HepG2 (cell line): ENCODE results near the gene NSMCE1. TPM values are rescaled to one million over a fixed set of nuclear protein-coding genes. Genes with fewer than 3 reads are reported as not detected.
A peak's percentile ranks its signal among the peaks of the same experiment; 100 is the strongest.

ENCODE experiments used
- ATAC-seq: fragments of 200-7000 bp; cut with Tn5 transposase; 3 replicates; pipeline ENCODE4 v1.9.1; 2020; ENCODE audit warnings: mild to moderate bottlenecking, moderate library complexity
- BruUV-seq: library from RNA; stranded (reverse); fragments of 400-500 nt; replicated peaks from 2 replicates; lab custom pipeline; 2021; lab: Mats Ljungman, UMichigan
- CTCF ChIA-PET: fragments of 300-600 bp; formaldehyde crosslinking; extraction: SDS; loops from one replicate; lab custom pipeline; 2021; ENCODE audit warnings: low total read pairs, inconsistent platforms, low intra/inter-chr PET ratio; lab: Yijun Ruan, JAX
- POLR2A ChIA-PET: fragments of 350-600 bp; sonication (Branson Sonifier 250); formaldehyde crosslinking; loops from one replicate; lab custom pipeline; 2020; ENCODE audit warnings: antibody characterized with exemption, inconsistent platforms; lab: Yijun Ruan, JAX
- DNase-seq: peaks from one replicate; pipeline ENCODE4 v3.0.0-alpha.2; 2015; ENCODE audit warnings: low spot score
- FAIRE-seq: peaks from 3 replicates; lab custom pipeline; 2011; peaks lifted over from hg19 to GRCh38; lab: Jason Lieb, UNC
- H2AFZ ChIP-seq: one replicate; pipeline ENCODE4 v1.6.1; 2011; ENCODE audit warnings: low read length, inconsistent platforms
- H3K27ac ChIP-seq: fragments of 300-600 bp; 3 replicates; pipeline ENCODE4 v1.8.0; 2011; ENCODE audit warnings: mixed run types, mild to moderate bottlenecking, mixed read lengths, low read length, inconsistent platforms; ENCODE audit not compliant: insufficient read depth; ENCODE audit errors: extremely low read length
- H3K27me3 ChIP-seq, 2 experiments: fragments of 200-600 bp in 1 of 2; 2 replicates in 1 of 2; 3 replicates in 1 of 2; pipeline versions ENCODE4 v1.6.0 to v1.8.0; 2011; ENCODE audit warnings: low read length in 2 of 2, mild to moderate bottlenecking in 2 of 2, moderate library complexity in 2 of 2, inconsistent platforms in 1 of 2; ENCODE audit not compliant: insufficient read depth in 2 of 2, control insufficient read depth in 1 of 2
- H3K36me3 ChIP-seq, 2 experiments: fragments of 200-600 bp in 1 of 2; replicated peaks in 1 of 2; 2 replicates in 1 of 2; 3 replicates in 1 of 2; pipeline versions ENCODE4 v1.5.1 to v1.8.0; 2011; ENCODE audit warnings: low read length in 2 of 2, inconsistent platforms in 1 of 2; ENCODE audit not compliant: insufficient read depth in 2 of 2, control insufficient read depth in 1 of 2
- H3K4me1 ChIP-seq: 2 replicates; pipeline ENCODE4 v1.5.1; 2012; ENCODE audit warnings: low read length, inconsistent platforms; ENCODE audit not compliant: insufficient read depth
- H3K4me2 ChIP-seq: 2 replicates; pipeline ENCODE4 v1.6.0; 2011; ENCODE audit warnings: low read depth, low read length, inconsistent platforms
- H3K4me3 ChIP-seq, 3 experiments: fragments of 200-600 bp in 1 of 3; sonication (generic), shearing (Covaris generic) in 1 of 3; replicated peaks in 1 of 3; 2 replicates each; pipeline ENCODE4 v1.5.1; 2011 to 2016; ENCODE audit warnings: low read length in 3 of 3, inconsistent platforms in 2 of 3, low read depth in 2 of 3, mild to moderate bottlenecking in 2 of 3, control low read depth in 1 of 3, mixed read lengths in 1 of 3; ENCODE audit not compliant: insufficient read depth in 1 of 3
- H3K79me2 ChIP-seq: one replicate; pipeline ENCODE4 v1.6.1; 2011; ENCODE audit warnings: low read length, inconsistent platforms; ENCODE audit not compliant: insufficient read depth
- H3K9ac ChIP-seq: 2 replicates; pipeline ENCODE4 v1.6.0; 2011; ENCODE audit warnings: mild to moderate bottlenecking, low read depth, low read length, inconsistent platforms; ENCODE audit not compliant: insufficient read depth
- H3K9me3 ChIP-seq: 2 replicates; pipeline ENCODE4 v1.5.1; 2012; ENCODE audit warnings: mild to moderate bottlenecking, low read length
- H4K20me1 ChIP-seq: 2 replicates; pipeline ENCODE4 v1.6.0; 2011; ENCODE audit warnings: inconsistent platforms, mild to moderate bottlenecking, low read length, moderate library complexity; ENCODE audit not compliant: insufficient read depth
- CCAR2 ChIP-seq: fragments of 200-400 bp; formaldehyde crosslinking; optimal IDR thresholded peaks from 2 replicates; pipeline ENCODE3; 2018; ENCODE audit warnings: low read depth, mild to moderate bottlenecking, low read length, moderate library complexity
- DR1 ChIP-seq: sonication (generic); formaldehyde crosslinking; IDR thresholded peaks from 2 replicates; pipeline ENCODE4 v1.8.0; 2021; ENCODE audit warnings: mild to moderate bottlenecking, missing genetic modification reagents, inconsistent platforms
- ELF1 ChIP-seq: sonication (generic); formaldehyde crosslinking; IDR thresholded peaks from 2 replicates; pipeline ENCODE4 v1.4.0; 2020; ENCODE audit warnings: missing genetic modification reagents
- FOSL1 ChIP-seq: sonication (generic); formaldehyde crosslinking; IDR thresholded peaks from 2 replicates; pipeline ENCODE4 v1.9.0; 2021; ENCODE audit warnings: missing genetic modification reagents, borderline replicate concordance
- HMG20B ChIP-seq: conservative IDR thresholded peaks from 2 replicates; pipeline ENCODE4 v1.6.1; 2016; ENCODE audit warnings: missing genetic modification reagents, missing compliant biosample characterization
- MEIS2 ChIP-seq: sonication (generic); formaldehyde crosslinking; IDR thresholded peaks from 2 replicates; pipeline ENCODE4 v1.9.0; 2021; ENCODE audit warnings: mild to moderate bottlenecking, missing genetic modification reagents
- MZF1 ChIP-seq: sonication (generic); formaldehyde crosslinking; IDR thresholded peaks from 2 replicates; pipeline ENCODE4 v1.8.1; 2023; ENCODE audit warnings: mild to moderate bottlenecking, missing genetic modification reagents, borderline replicate concordance
- NFKB2 ChIP-seq: sonication (generic); formaldehyde crosslinking; IDR thresholded peaks from 2 replicates; pipeline ENCODE4 v1.4.0; 2020; ENCODE audit warnings: missing genetic modification reagents, borderline replicate concordance
- PAF1 ChIP-seq: IDR thresholded peaks from 2 replicates; pipeline ENCODE4 v1.6.1; 2016; ENCODE audit warnings: missing genetic modification reagents, missing compliant biosample characterization
- RBM39 ChIP-seq: fragments of 200-400 bp; formaldehyde crosslinking; IDR thresholded peaks from one replicate; pipeline ENCODE4 v1.6.1; 2018; ENCODE audit warnings: antibody characterized with exemption, mild to moderate bottlenecking, low read depth, low read length; ENCODE audit not compliant: poor library complexity, severe bottlenecking
- SAP130 ChIP-seq: IDR thresholded peaks from 2 replicates; pipeline ENCODE4 v1.6.1; 2016; ENCODE audit warnings: low read depth
- SNRNP70 ChIP-seq: fragments of 200-400 bp; formaldehyde crosslinking; IDR thresholded peaks from 2 replicates; pipeline ENCODE4 v1.6.1; 2017; ENCODE audit warnings: mild to moderate bottlenecking, low read depth, low read length, moderate library complexity
- SRSF9 ChIP-seq: fragments of 200-400 bp; formaldehyde crosslinking; IDR thresholded peaks from 2 replicates; pipeline ENCODE4 v1.6.1; 2018; ENCODE audit warnings: borderline replicate concordance, mild to moderate bottlenecking, low read depth, low read length; ENCODE audit not compliant: insufficient read depth, poor library complexity, severe bottlenecking
- STAT5B ChIP-seq: sonication (generic); formaldehyde crosslinking; IDR thresholded peaks from 2 replicates; pipeline ENCODE4 v1.4.0; 2020; ENCODE audit warnings: missing genetic modification reagents
- ZFP37 ChIP-seq: sonication (generic); formaldehyde crosslinking; IDR thresholded peaks from 2 replicates; pipeline ENCODE4 v1.4.0; 2020; ENCODE audit warnings: missing genetic modification reagents, borderline replicate concordance
- ZKSCAN5 ChIP-seq: sonication (generic); formaldehyde crosslinking; IDR thresholded peaks from 2 replicates; pipeline ENCODE4 v1.5.1; 2020; ENCODE audit warnings: mild to moderate bottlenecking, missing genetic modification reagents
- ZNF367 ChIP-seq: sonication (generic); formaldehyde crosslinking; IDR thresholded peaks from 2 replicates; pipeline ENCODE4 v1.4.0; 2020; ENCODE audit warnings: missing genetic modification reagents, borderline replicate concordance
- ZNF550 ChIP-seq: sonication (generic); formaldehyde crosslinking; IDR thresholded peaks from 2 replicates; pipeline ENCODE4 v1.4.0; 2020; ENCODE audit warnings: mild to moderate bottlenecking, missing genetic modification reagents, borderline replicate concordance
- ZSCAN25 ChIP-seq: sonication (generic); formaldehyde crosslinking; IDR thresholded peaks from 2 replicates; pipeline ENCODE4 v1.8.0; 2022; ENCODE audit warnings: mild to moderate bottlenecking, missing genetic modification reagents
- WGBS: methylation state at CpG from one replicate; pipeline ENCODE4 v1.1.6; 2017; ENCODE audit warnings: low lambda C conversion rate; 5-methylcytosine and 5-hydroxymethylcytosine counted together
- in situ Hi-C: cut with HindIII; loops from 2 replicates; pipeline ENCODE4 v1.10.0; 2017; ENCODE audit warnings: low pct_unique_long_range_greater_than_20kb; ENCODE audit not compliant: extremely low pct_ligation_motif_present
- intact Hi-C: fragments of 100-400 bp; cut with micrococcal nuclease; formaldehyde crosslinking; loops from one replicate; pipeline ENCODE4 v1.10.0; 2022; ENCODE audit not compliant: unreplicated experiment
- polyA plus RNA-seq, 8 experiments: library from polyadenylated mRNA; depleted of rRNA in 3 of 8; stranded (reverse) in 7 of 8; unstranded in 1 of 8; fragments of >200 nt; fragmentation: Illumina TruSeq in 4 of 8; extraction: Trizol in 4 of 8; gene quantifications; 2 replicates each; pipeline versions ENCODE4 v1.2.1 to v1.2.3, GENCODE V29; 2011 to 2016; ENCODE audit warnings: low read depth in 4 of 8, missing spikeins in 1 of 8, mixed read lengths in 1 of 8; ENCODE audit not compliant: insufficient read depth in 1 of 8
- total RNA-seq, 5 experiments: library from RNA; depleted of rRNA; stranded (reverse); fragments of >200 nt; fragmentation: Illumina TruSeq; extraction: Trizol; gene quantifications; 2 replicates each; pipeline ENCODE4 v1.2.3, GENCODE V29; 2016; ENCODE audit warnings: low read depth in 1 of 5
- TF ChIP-seq, protein P1 (sequence below): sonication (generic); formaldehyde crosslinking; conservative IDR thresholded peaks from 2 replicates; pipeline ENCODE4 v1.8.0; 2022; ENCODE audit warnings: mild to moderate bottlenecking, moderate library complexity, missing genetic modification reagents
- TF ChIP-seq, protein P2 (sequence below): sonication (generic); formaldehyde crosslinking; IDR thresholded peaks from 2 replicates; pipeline ENCODE4 v1.5.0; 2020; ENCODE audit warnings: mild to moderate bottlenecking, missing genetic modification reagents, moderate library complexity
- TF ChIP-seq, protein P3 (sequence below): sonication (generic); formaldehyde crosslinking; IDR thresholded peaks from 2 replicates; pipeline ENCODE4 v1.5.0; 2020; ENCODE audit warnings: mild to moderate bottlenecking, missing genetic modification reagents

Gene NSMCE1
- total and polyA plus RNA-seq, 2 of the 13 experiments (the other 11 are each of a cell fraction or from before 2014, with no cell fraction given): 42.7 to 52.9 TPM

DNA sequence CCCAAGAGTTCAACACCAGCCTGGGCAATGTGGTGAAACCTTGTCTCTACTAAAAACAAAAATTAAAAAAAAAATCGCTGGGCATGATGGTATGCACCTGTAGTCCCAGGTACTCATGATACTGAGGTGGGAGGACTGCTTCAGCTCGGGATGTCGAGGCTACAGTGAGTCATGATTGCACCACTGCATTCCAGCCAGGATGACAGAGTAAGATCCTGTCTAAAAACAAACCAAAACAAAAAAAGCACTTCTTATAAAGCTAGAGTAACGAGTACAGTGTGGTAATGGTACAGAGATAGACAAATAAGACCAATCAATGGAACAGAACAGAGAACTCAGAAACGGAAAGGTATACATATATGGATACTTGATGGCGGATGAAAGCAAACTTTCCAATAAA lies 4.4 kb downstream of the NSMCE1 start:
- in situ Hi-C loops (no loop called here), intact Hi-C loops (loop anchor here (1.0 to 2.0 kb wide), 3 partner anchors 9 to 29 kb away; no protein-coding TSS in a partner anchor)
- POLR2A ChIA-PET: interaction anchor here (0.9 to 2.4 kb wide), 4 partner anchors 9 to 103 kb away, joined by 3 to 12 read pairs (median 6); no protein-coding TSS in a partner anchor
- Histone ChIP-seq H2AFZ (no peak overlapping the region), H3K4me1 (peaks cover 66% of the 10 kb centered on the region), H3K4me3 (no peak overlapping the region), H3K9ac (no peak overlapping the region), H3K9me3 (no peaks in the 10 kb centered on the region), H3K27me3 (no peaks in the 10 kb centered on the region; a peak in 1 of 5 replicates), H3K79me2 (peaks cover 20% of the 10 kb centered on the region), H3K27ac (peak overlapping the region; percentile 13), H3K4me2 (peak overlapping the region; percentile 28; the same call in 1 of the 2 replicates), H4K20me1 (no peaks in the 10 kb centered on the region), H3K36me3 (no peaks in the 10 kb centered on the region)
- FAIRE-seq (peak; percentile 48), ATAC-seq (peak; percentile 66), DNase-seq (peak; percentile 85)
- CTCF ChIA-PET: no interaction called here
- 14% methylated on average over 6 of the region's 6 CpGs for WGBS
- no TSS peak for BruUV-seq
- TF ChIP-seq ZKSCAN5 (no peak), RBM39 (no peak), ELF1 (no peak), STAT5B (CRISPR knock-in tag) (no peak), ZNF550 (CRISPR knock-in tag) (no peak), DR1 (CRISPR knock-in tag) (no peak), MZF1 (no peak), PAF1 (CRISPR knock-in tag) (no peak), ZFP37 (CRISPR knock-in tag) (no peak), SRSF9 (no peak), FOSL1 (CRISPR knock-in tag) (peak; percentile 91), CCAR2 (no peak), HMG20B (CRISPR knock-in tag) (no peak), SNRNP70 (no peak), SAP130 (CRISPR knock-in tag) (peak; percentile 81), NFKB2 (CRISPR knock-in tag) (no peak), ZSCAN25 (no peak), MEIS2 (CRISPR knock-in tag) (no peak), ZNF367 (CRISPR knock-in tag) (no peak)
- TF ChIP-seq, protein P1, sequence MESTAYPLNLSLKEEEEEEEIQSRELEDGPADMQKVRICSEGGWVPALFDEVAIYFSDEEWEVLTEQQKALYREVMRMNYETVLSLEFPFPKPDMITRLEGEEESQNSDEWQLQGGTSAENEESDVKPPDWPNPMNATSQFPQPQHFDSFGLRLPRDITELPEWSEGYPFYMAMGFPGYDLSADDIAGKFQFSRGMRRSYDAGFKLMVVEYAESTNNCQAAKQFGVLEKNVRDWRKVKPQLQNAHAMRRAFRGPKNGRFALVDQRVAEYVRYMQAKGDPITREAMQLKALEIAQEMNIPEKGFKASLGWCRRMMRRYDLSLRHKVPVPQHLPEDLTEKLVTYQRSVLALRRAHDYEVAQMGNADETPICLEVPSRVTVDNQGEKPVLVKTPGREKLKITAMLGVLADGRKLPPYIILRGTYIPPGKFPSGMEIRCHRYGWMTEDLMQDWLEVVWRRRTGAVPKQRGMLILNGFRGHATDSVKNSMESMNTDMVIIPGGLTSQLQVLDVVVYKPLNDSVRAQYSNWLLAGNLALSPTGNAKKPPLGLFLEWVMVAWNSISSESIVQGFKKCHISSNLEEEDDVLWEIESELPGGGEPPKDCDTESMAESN (CRISPR knock-in tag): no peak
- TF ChIP-seq, protein P2, sequence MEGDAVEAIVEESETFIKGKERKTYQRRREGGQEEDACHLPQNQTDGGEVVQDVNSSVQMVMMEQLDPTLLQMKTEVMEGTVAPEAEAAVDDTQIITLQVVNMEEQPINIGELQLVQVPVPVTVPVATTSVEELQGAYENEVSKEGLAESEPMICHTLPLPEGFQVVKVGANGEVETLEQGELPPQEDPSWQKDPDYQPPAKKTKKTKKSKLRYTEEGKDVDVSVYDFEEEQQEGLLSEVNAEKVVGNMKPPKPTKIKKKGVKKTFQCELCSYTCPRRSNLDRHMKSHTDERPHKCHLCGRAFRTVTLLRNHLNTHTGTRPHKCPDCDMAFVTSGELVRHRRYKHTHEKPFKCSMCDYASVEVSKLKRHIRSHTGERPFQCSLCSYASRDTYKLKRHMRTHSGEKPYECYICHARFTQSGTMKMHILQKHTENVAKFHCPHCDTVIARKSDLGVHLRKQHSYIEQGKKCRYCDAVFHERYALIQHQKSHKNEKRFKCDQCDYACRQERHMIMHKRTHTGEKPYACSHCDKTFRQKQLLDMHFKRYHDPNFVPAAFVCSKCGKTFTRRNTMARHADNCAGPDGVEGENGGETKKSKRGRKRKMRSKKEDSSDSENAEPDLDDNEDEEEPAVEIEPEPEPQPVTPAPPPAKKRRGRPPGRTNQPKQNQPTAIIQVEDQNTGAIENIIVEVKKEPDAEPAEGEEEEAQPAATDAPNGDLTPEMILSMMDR: no peak
- TF ChIP-seq, protein P3, sequence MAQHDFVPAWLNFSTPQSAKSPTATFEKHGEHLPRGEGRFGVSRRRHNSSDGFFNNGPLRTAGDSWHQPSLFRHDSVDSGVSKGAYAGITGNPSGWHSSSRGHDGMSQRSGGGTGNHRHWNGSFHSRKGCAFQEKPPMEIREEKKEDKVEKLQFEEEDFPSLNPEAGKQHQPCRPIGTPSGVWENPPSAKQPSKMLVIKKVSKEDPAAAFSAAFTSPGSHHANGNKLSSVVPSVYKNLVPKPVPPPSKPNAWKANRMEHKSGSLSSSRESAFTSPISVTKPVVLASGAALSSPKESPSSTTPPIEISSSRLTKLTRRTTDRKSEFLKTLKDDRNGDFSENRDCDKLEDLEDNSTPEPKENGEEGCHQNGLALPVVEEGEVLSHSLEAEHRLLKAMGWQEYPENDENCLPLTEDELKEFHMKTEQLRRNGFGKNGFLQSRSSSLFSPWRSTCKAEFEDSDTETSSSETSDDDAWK (CRISPR knock-in tag): no peak
